ENCODE data around the gene NXPE2.

DNA sequence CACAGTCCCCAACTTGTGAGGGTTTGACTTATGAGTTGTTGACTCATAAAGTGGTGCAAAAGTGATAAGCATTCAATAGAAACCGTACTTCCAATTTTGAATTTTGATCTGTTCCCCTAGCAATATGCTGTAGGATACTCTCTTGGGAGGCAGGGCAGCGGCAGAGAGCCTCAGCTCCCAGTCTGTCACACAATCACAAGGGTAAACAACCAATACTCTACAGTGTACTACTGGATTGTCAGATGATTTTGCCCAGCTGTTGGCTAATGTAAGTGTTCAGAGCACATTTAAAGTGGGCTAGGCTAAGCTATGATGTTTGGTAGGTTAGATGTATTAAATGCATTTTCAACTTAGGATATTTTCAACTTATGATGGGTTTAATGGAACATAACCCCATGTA, 13.7 kb upstream of the NXPE2 start:
- TF ChIP-seq NFRKB (IDR thresholded peaks at IDR 0.05) (no peak), FOXA1 (IDR thresholded peaks at IDR 0.05) (no peak), CTBP1 (IDR thresholded peaks at IDR 0.05; ENCODE audit: borderline replicate concordance) (no peak), FOXK2 (IDR thresholded peaks at IDR 0.05) (no peak)

Data from HEK293T (cell line).